ENCODE measurements around the gene PROSER3. TPM values are rescaled to one million over a fixed set of nuclear protein-coding genes. Genes with fewer than 3 reads are reported as not detected.

The PROSER3 gene
- polyA plus RNA-seq, 3 donors: 15.6 to 26.2 (median 26.0) TPM

- DNase-seq: no peak
Measured at GRCh38 chr19:35736913-35737886, 20.8 kb upstream of the PROSER3 start.

DNA sequence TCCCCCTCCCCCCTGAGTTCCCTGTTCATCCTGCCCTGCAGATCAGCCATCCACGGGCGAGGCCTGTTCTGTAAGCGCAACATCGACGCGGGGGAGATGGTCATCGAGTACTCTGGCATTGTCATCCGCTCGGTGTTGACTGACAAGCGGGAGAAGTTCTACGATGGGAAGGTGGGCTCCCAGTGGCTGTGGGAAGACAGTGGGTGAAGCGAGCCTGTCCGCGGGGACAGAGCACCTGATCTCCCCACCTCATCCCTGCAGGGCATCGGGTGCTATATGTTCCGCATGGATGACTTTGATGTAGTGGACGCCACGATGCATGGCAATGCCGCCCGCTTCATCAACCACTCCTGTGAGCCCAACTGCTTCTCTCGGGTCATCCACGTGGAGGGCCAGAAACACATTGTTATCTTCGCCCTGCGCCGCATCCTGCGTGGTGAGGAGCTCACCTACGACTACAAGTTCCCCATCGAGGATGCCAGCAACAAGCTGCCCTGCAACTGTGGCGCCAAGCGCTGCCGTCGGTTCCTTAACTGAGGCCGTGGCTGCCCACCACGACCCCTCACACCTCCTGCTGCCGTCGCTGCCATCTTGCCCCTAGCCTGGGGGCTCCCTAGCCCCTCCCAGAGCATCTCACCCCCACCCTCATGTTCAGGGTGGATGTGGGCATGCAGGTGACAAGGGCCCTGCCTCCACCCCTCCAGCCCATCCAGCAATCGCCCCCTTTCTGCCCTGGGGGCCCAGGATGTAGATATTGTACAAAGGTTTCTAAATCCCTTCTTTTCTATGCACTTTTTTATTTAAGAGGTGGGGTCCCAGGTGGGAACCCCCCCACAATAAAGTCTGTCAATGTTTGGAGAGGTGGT is 19.7 kb upstream of the PROSER3 start:
- DNase-seq: no peak

DNA sequence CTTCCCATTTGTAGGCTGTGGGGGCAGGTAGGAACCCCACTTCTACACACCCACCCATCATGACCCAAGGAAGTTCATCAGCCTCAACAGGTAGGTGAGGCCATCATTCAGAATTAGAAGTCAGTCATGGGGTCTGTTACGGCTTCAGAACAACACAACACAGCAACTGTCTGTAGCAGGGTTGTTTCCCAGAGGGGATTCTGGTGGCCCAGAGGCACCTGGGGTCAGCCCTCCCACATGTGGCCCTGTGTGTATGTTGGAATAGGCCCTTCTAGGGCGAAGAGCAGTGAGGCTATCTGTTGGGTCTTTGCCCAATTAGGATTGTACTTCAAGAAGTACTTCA is 19.1 kb upstream of the PROSER3 start:
- no peak for DNase-seq

GRCh38 chr19:35739275-35740107 is 18.5 kb upstream of the PROSER3 start:
- DNase-seq: no peak

DNA sequence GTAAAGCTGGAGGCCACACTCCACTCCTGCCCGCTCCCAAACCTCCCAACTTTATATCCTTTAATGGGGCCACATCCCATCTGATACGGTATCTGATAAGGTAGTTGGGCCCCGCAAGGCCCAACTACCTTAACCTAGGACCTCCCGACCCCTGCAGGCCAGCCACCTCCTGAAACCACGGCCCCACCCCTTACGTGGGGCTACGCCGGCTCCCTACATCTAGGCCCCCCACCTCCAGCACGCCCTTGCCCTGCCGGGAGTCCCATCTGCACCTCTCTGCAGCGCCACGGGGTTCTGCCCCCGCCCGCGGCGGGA is 17.9 kb upstream of the PROSER3 start:
- no peak for DNase-seq

DNA sequence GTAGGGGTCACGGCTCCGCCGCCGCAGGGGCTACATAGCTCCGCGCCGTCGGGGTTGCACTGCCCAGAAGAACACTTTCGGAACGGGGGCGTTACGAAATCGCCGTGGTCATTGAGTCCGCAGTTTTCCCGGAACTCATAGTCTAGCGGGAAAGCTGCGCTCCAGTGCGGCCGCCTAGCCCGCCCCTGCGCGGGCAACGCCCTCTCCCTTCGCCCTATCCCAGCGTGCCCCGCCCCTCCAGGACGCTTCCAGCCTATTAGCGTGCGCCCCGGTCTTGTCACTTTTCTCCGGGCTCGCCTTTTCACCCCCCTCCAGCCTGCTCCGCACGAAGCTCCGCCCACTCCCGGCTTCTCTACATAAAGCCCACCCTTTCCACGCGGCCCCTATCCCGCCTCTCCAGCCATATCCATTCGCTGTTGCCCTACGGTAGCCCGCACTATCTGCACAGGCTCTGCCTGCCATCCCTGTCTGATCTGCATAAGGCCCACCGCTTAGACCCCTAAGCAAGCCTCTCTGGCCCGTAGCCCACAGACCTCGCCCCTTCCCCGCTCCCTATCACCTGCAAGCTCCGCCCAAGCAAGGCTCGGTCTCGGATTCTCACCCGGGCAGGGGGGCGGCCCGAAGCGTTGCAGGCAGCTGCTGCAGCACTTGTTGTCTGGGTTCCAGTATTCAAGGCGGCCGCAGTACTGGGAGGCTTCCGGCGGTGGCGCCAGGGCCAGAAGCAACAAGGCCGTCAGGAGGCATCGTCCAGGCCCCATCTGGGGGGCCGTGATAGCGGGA is 17.4 kb upstream of the PROSER3 start:
- peak; percentile 98 for DNase-seq

GRCh38 chr19:35741203-35741515 is 16.8 kb upstream of the PROSER3 start:
- no peak for DNase-seq

DNA sequence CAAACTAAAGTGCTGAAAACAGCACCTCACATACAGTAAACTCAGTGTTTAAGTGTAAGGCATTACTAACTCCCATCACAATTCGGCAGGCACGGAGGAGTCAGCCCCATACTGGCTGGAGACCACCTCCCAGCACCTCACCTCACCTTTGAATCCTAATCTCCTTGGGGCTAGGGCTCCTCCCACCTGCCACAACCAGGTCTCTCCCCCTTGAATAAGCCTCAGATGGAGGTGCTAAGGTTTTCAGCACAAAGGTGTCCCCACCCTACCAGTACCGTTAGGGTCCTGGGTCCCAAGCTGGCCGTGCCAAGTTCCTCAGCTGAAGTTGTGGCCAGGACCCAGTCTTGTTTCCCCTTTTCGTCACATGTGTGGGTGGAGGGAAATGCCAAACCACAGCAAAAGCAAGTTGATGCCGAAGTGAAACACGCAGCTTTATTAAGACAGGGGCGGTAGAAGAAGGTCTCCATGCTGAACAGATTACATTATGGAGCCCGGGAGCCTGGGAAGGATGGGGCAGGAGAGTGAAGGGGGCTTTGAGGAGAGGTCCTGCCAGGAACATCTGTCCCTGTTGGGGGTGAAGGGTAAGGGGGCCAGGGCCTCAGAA is 15.8 kb upstream of the PROSER3 start, which contains the start of gene IGFLR1:
Gene IGFLR1 (minus strand): TSS at position 332 of the 604 bp plus-strand sequence. CDS start 1,272 bp downstream, outside the sequence.
- DNase-seq: no peak

DNA sequence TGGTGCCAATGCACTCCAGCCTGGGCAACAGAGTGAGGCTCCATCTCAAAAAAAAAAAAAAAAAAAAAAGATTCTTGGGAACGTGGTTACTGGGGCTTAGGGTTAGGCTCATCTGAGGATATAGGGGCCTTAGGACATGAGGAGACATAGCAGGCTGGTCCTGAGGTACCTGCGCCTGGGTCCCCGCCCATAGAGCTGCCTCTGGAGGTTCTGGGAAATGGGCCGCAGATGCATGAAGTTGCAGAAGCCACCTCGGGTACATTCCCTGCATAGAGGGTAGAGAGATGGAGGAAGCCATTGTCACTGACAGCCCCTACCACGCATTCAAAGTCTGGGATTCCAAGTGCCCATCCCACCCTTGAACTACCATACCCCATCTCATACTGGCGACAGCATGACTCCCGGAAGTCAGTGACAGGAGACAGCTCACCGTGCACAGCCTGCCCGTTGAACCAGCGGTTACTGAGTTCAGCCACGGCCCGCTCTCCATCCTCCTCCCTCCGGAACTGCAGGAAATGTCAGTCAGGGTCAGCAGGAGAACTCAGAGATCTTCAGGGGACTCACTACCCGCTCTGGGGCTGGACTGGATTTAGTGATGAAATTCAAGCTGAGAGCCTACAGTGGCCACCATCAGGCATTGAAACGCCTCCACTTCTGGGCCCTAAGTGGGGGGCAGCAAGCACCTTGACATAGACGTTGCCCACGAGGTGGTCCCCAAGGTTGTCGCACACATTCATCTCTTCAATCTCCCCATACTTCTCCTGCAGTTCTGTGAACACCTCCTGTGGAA is 14.1 kb upstream of the PROSER3 start:
- no peak for DNase-seq

GRCh38 chr19:35744430-35745327 is 13.3 kb upstream of the PROSER3 start:
- DNase-seq: peak; percentile 97

GRCh38 chr19:35745328-35746086 is 12.5 kb upstream of the PROSER3 start, which contains the start of the genes PSENEN and U2AF1L4:
Gene PSENEN (plus strand): TSS chr19:35745651. CDS start chr19:35745931, 280 bp downstream.
Gene U2AF1L4 (minus strand): TSS chr19:35745418. CDS start chr19:35745391, 27 bp downstream.
- DNase-seq: peak; percentile 99

DNA sequence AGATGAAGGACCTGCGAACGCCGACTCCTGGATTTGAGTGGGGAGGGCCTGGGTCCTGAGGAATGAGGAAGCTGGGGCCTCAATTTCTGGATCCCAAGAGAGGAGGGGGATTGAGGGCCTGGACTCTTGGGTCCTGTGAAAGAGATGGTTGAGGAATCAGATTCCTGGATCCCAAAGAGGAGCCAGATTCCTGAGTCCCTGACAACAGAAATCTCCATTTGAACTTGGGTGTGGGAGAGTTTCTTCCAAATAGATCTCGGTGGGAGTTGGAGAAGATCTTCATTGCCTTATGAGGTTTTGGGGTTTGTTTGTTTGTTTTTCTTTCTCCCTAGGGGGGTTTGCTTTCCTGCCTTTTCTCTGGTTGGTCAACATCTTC is 11.9 kb upstream of the PROSER3 start:
- DNase-seq: no peak

GRCh38 chr19:35746531-35746930 is 11.4 kb upstream of the PROSER3 start:
- DNase-seq: no peak

DNA sequence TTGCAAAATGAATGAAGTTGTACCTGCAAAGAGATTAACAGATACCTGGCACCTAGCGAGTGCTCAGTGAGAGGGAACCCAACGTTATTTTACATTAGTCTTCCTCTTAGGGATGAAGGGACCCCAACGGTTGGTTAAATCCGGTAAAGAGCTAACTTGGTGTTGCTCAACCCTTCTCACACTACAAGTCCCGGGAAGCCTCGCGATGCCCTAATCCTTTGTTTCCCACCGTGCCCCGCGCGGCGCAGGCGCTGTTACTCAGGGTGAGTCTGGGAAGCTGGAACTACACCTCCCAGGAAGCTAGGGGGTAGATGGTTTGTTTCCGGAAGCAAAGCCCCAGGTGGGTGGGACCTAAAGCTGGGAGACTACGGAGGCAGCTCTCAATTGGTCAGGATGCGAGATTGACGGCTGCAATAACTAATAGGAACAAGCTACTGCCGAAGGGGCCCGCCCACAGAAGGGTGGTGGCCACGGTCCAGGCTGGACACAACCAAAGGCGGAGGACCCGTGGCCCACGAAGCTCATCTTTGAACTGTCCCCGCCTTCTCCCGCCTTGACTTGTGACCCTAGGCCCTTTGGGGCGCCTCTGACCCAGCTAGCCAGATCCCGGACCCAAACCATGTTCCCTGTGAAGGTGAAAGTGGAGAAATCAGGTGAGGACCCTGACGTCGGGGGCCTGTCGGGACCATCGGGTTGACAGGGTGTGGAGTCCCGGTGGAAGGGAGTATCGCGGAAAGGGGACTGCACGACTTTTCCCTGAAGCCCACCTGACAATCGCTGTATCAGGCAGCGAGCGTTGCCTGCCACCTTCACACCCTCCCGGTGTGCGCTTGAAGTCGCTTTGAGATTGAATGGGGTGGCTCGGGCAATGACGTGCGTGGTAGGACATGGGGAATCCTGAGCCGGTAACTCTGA is 9.6 kb upstream of the PROSER3 start, which contains the start of gene LIN37:
Gene LIN37 (plus strand): TSS at position 471 of the 915 bp plus-strand sequence. CDS start 149 bp downstream, at position 620.
- DNase-seq: peak; percentile 99

- no peak for DNase-seq
Measured at GRCh38 chr19:35750167-35750566, 7.8 kb upstream of the PROSER3 start.
